Neural cell (in vitro differentiated cells): ENCODE results near the gene SCN8A. TPM values are rescaled to one million over a fixed set of nuclear protein-coding genes. Genes with fewer than 3 reads are reported as not detected.

Experiments used
- H2AFZ ChIP-seq: fragments of 200-600, 300-800 bp; sonication (generic), shearing (Covaris generic); 2 replicates; pipeline ENCODE4 v1.6.0; 2014; ENCODE audit warnings: low read depth, mild to moderate bottlenecking, antibody characterized with exemption, low read length, moderate library complexity
- H3F3A ChIP-seq: fragments of 200-600 bp; shearing (Covaris generic); 2 replicates; pipeline ENCODE4 v1.6.1; 2016; ENCODE audit warnings: mild to moderate bottlenecking, moderate library complexity, mixed read lengths, antibody characterized with exemption, low read length; ENCODE audit not compliant: insufficient read depth, poor library complexity, severe bottlenecking
- H3K27ac ChIP-seq: fragments of 200-600, 300-800 bp; sonication (generic), shearing (Covaris generic); 2 replicates; pipeline ENCODE4 v1.5.1; 2014; ENCODE audit warnings: mild to moderate bottlenecking, low read length, moderate library complexity
- H3K27me3 ChIP-seq: fragments of 300-800, 200-600 bp; sonication (generic), shearing (Covaris generic); 2 replicates; pipeline ENCODE4 v1.6.0; 2014; ENCODE audit warnings: mild to moderate bottlenecking, low read depth, low read length, moderate library complexity; ENCODE audit not compliant: insufficient read depth
- H3K36me3 ChIP-seq: fragments of 300-800, 200-600 bp; sonication (generic), shearing (Covaris generic); 2 replicates; pipeline ENCODE4 v1.5.1; 2014; ENCODE audit warnings: mild to moderate bottlenecking, antibody characterized with exemption, low read length, moderate library complexity; ENCODE audit not compliant: insufficient read depth
- H3K4me2 ChIP-seq: fragments of 300-800, 200-600 bp; sonication (generic), shearing (Covaris generic); 2 replicates; pipeline ENCODE4 v1.6.0; 2014; ENCODE audit warnings: mild to moderate bottlenecking, low read length
- H3K4me3 ChIP-seq: fragments of 300-800, 200-600 bp; sonication (generic), shearing (Covaris generic); 2 replicates; pipeline ENCODE4 v1.5.1; 2014; ENCODE audit warnings: mild to moderate bottlenecking, low read length, moderate library complexity
- H3K79me2 ChIP-seq: fragments of 200-600 bp; shearing (Covaris generic); replicated peaks from 2 replicates; pipeline ENCODE4 v1.6.0; 2014; ENCODE audit warnings: mild to moderate bottlenecking, low read length, moderate library complexity; ENCODE audit not compliant: insufficient read depth
- H3K9ac ChIP-seq: fragments of 300-800, 200-600 bp; sonication (generic), shearing (Covaris generic); 2 replicates; pipeline ENCODE4 v1.6.1; 2016; ENCODE audit warnings: mild to moderate bottlenecking, low read length, mixed read lengths
- H3K9me2 ChIP-seq: fragments of 200-600 bp; shearing (Covaris generic); 2 replicates; pipeline ENCODE4 v1.6.1; 2016; ENCODE audit warnings: mild to moderate bottlenecking, low read length, mixed read lengths; ENCODE audit not compliant: insufficient read depth
- H3K9me3 ChIP-seq: fragments of 200-600, 300-800 bp; sonication (generic), shearing (Covaris generic); 2 replicates; pipeline ENCODE4 v1.6.1; 2016; ENCODE audit warnings: mild to moderate bottlenecking, mixed run types, low read length, moderate library complexity, mixed read lengths
- H4K20me1 ChIP-seq: fragments of 200-600 bp; shearing (Covaris generic); 2 replicates; pipeline ENCODE4 v1.6.1; 2016; ENCODE audit warnings: mild to moderate bottlenecking, mixed run types; ENCODE audit not compliant: insufficient read depth
- EP300 ChIP-seq: fragments of 450-650 bp; conservative IDR thresholded peaks from 2 replicates; pipeline ENCODE4 v1.6.1; 2014; ENCODE audit warnings: antibody characterized with exemption, mild to moderate bottlenecking, moderate library complexity; ENCODE audit not compliant: poor library complexity, severe bottlenecking
- EZH2 ChIP-seq: fragments of 200-600, 300-800 bp; shearing (Covaris generic), sonication (generic); IDR thresholded peaks from 2 replicates; pipeline ENCODE4 v1.6.1; 2014; ENCODE audit warnings: antibody characterized with exemption, low read length, borderline replicate concordance, mild to moderate bottlenecking; ENCODE audit not compliant: insufficient read depth, poor library complexity, severe bottlenecking
- MXI1 ChIP-seq: fragments of 450-650 bp; conservative IDR thresholded peaks from 2 replicates; pipeline ENCODE4 v1.6.1; 2014; ENCODE audit warnings: antibody characterized with exemption, mild to moderate bottlenecking; ENCODE audit not compliant: poor library complexity, severe bottlenecking
- POLR2AphosphoS5 ChIP-seq: IDR thresholded peaks from 2 replicates; pipeline ENCODE4 v1.6.1; 2012
- RAD21 ChIP-seq: fragments of 450-650 bp; conservative IDR thresholded peaks from 2 replicates; pipeline ENCODE4 v1.6.1; 2014; ENCODE audit warnings: antibody characterized with exemption, mild to moderate bottlenecking, moderate library complexity
- REST ChIP-seq: IDR thresholded peaks from 2 replicates; pipeline ENCODE4 v1.6.1; 2012; ENCODE audit warnings: borderline replicate concordance
- SMC3 ChIP-seq: fragments of 450-650 bp; conservative IDR thresholded peaks from 2 replicates; pipeline ENCODE4 v1.6.1; 2014; ENCODE audit warnings: antibody characterized with exemption, mild to moderate bottlenecking, moderate library complexity; ENCODE audit not compliant: poor library complexity
- TAF1 ChIP-seq: IDR thresholded peaks from 2 replicates; pipeline ENCODE4 v1.6.1; 2012; ENCODE audit warnings: low read depth
- polyA plus RNA-seq: library from polyadenylated mRNA; depleted of rRNA; stranded (reverse); fragments of >200 nt; gene quantifications from 2 replicates; pipeline ENCODE4 v1.2.3, GENCODE V29; 2014
- TF ChIP-seq, protein P1 (sequence below): fragments of 450-650 bp; IDR thresholded peaks from 2 replicates; pipeline ENCODE4 v1.5.1; 2014; ENCODE audit warnings: antibody characterized with exemption, mild to moderate bottlenecking, moderate library complexity; ENCODE audit not compliant: poor library complexity, severe bottlenecking

Gene SCN8A
- polyA plus RNA-seq, 1 donor from 2014 or later = 14.2 TPM

DNA sequence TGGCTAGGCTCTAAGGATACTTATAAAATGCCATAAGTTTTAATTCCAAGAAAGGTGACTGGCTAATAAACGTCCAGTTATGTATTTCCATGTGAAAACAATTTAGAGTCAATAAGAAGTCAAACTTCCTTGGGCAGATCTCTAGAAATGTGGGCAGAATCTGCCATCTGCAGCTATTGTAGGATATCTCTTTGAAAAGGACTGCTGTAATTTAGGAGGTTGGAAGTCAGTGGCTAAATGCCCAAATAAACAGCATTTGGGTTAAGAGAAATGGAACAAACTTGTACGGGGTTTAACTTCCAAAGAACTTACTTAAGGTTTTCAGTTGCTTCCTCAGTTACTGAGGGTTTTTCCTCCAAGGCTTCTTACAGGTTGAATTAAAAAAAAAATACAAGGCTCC is 135.9 kb downstream of the SCN8A start:
- no peaks in the 10 kb centered on the region for H3K79me2 ChIP-seq
- no peak for TF ChIP-seq REST
- no peak for TF ChIP-seq TAF1
- TF ChIP-seq POLR2AphosphoS5 = no peak
- TF ChIP-seq EZH2 = no peak
- no peak for TF ChIP-seq RAD21
- no peak for TF ChIP-seq MXI1
- TF ChIP-seq EP300 = no peak
- no peak for TF ChIP-seq SMC3
- TF ChIP-seq, protein P1, sequence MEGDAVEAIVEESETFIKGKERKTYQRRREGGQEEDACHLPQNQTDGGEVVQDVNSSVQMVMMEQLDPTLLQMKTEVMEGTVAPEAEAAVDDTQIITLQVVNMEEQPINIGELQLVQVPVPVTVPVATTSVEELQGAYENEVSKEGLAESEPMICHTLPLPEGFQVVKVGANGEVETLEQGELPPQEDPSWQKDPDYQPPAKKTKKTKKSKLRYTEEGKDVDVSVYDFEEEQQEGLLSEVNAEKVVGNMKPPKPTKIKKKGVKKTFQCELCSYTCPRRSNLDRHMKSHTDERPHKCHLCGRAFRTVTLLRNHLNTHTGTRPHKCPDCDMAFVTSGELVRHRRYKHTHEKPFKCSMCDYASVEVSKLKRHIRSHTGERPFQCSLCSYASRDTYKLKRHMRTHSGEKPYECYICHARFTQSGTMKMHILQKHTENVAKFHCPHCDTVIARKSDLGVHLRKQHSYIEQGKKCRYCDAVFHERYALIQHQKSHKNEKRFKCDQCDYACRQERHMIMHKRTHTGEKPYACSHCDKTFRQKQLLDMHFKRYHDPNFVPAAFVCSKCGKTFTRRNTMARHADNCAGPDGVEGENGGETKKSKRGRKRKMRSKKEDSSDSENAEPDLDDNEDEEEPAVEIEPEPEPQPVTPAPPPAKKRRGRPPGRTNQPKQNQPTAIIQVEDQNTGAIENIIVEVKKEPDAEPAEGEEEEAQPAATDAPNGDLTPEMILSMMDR = no peak
- no peak overlapping the region for H3K9ac ChIP-seq
- H3K9me2 ChIP-seq = no peaks in the 10 kb centered on the region
- no peak overlapping the region for H3K27ac ChIP-seq
- H3K9me3 ChIP-seq = no peaks in the 10 kb centered on the region
- no peak overlapping the region for H2AFZ ChIP-seq
- no peaks in the 10 kb centered on the region for H3F3A ChIP-seq
- no peak overlapping the region for H3K4me3 ChIP-seq
- H3K36me3 ChIP-seq = no peaks in the 10 kb centered on the region
- H4K20me1 ChIP-seq = no peaks in the 10 kb centered on the region
- H3K27me3 ChIP-seq = no peaks in the 10 kb centered on the region
- no peak overlapping the region for H3K4me2 ChIP-seq

DNA sequence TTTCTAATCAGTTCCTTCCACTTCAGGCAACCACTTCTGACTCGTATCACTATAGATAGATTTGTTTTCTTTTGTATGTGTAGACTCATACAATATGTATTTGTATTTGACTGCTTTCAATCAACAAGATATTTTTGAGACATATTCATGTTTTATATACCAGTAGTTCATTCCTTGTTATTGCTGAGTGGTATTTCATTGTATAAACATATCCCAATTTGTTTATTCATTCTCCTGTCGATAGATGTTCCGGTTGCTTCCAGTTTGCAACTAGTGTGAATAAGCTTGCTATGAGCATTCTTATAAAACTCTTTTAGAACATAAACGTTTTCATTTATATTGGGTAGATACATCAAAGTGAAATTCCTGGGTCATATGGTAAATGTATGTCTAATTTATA is 138.3 kb downstream of the SCN8A start:
- TF ChIP-seq, protein P1 = no peak
- TF ChIP-seq EZH2 (no peak), TAF1 (no peak), EP300 (no peak), POLR2AphosphoS5 (no peak), REST (no peak), MXI1 (no peak), RAD21 (no peak), SMC3 (no peak)
- no peak overlapping the region for H3K4me3 ChIP-seq
- H2AFZ ChIP-seq = no peak overlapping the region
- H3K27ac ChIP-seq = no peak overlapping the region
- no peaks in the 10 kb centered on the region for H4K20me1 ChIP-seq
- no peak overlapping the region for H3K4me2 ChIP-seq
- H3K79me2 ChIP-seq = no peaks in the 10 kb centered on the region
- no peaks in the 10 kb centered on the region for H3K27me3 ChIP-seq
- no peaks in the 10 kb centered on the region for H3K36me3 ChIP-seq
- H3K9me3 ChIP-seq = no peaks in the 10 kb centered on the region
- no peak overlapping the region for H3K9ac ChIP-seq
- no peaks in the 10 kb centered on the region for H3F3A ChIP-seq
- H3K9me2 ChIP-seq = no peaks in the 10 kb centered on the region
